NCI-H2029 (cell line): ENCODE results near the gene PRAMEF26.
"Not testable (repeated sequence)": the region's sequence is repeated elsewhere in the genome, so short reads cannot be mapped to it uniquely, and the experiment has no call there.

ENCODE experiments used
- DNase-seq: peaks from one replicate; lab custom pipeline; 2025; lab: John Stamatoyannopoulos, UW

PRAMEF26 gene

DNA sequence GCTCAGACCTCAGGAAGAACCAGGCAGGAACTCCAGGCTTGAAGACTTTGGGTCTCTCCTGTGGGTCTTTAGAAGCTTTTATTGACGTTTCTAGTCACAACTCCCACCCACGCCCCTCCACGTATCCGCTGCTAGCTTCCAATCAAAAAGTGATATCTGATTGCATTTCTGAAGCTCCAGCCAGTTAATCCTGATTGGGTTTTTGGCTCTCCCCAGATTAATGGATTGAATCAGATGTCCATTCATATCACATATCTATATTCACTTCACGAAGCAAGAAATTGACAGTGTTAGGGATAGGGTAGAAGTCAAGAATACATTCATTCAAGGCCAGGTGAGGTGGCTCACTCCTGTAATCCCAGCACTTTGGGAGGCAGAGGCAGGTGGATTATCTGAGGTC is at the start of gene PRAMEF26:
Gene PRAMEF26, minus strand, starts transcription at position 101 of the 400 bp plus-strand sequence. CDS start 2,914 bp downstream, outside the sequence.
- DNase-seq: not testable (repeated sequence)

DNA sequence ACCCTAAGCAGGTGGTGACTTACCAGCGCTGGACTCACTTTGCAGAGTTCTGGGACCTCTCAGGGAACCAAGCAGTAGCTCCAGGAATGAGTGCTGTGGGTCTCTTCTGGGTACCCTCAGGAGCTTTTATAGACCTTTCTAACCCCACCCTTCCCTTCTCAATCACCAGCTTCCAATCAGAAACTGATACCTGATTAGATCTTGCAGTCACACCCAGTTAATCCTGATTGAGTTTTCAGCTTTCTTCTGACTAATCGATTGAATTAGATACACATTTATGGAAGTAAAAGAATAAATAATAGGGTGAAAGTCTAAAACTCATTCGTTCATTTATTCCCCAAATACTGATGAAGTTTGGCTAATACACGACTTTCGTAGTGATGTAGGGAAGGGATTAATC is 45.5 kb upstream of the PRAMEF26 start, which contains the start of gene PRAMEF13:
Gene PRAMEF13, minus strand, starts transcription at position 101 of the 400 bp plus-strand sequence. CDS start 1,820 bp downstream, outside the sequence.
- DNase-seq: not testable (repeated sequence)

- DNase-seq: not testable (repeated sequence)
Measured at GRCh38 chr1:13171548-13171947, 15.7 kb upstream of the PRAMEF26 start, which contains the start of gene PRAMEF9. Gene PRAMEF9 (plus strand): TSS chr1:13171848. CDS start chr1:13175281, 3,433 bp downstream.

- not testable (repeated sequence) for DNase-seq
Measured at GRCh38 chr1:13165531-13165930, 9.7 kb upstream of the PRAMEF26 start, which contains the start of gene HNRNPCL4. Gene HNRNPCL4 (minus strand): TSS chr1:13165631. CDS start chr1:13165467, 164 bp downstream.

- DNase-seq: not testable (repeated sequence)
Measured at GRCh38 chr1:13116754-13117153, 39.1 kb downstream of the PRAMEF26 start, which contains the start of gene HNRNPCL2. Gene HNRNPCL2 (minus strand): TSS chr1:13116854. CDS start chr1:13116400, 454 bp downstream.
